ENCODE measurements around the gene YRDC.

YRDC gene

DNA sequence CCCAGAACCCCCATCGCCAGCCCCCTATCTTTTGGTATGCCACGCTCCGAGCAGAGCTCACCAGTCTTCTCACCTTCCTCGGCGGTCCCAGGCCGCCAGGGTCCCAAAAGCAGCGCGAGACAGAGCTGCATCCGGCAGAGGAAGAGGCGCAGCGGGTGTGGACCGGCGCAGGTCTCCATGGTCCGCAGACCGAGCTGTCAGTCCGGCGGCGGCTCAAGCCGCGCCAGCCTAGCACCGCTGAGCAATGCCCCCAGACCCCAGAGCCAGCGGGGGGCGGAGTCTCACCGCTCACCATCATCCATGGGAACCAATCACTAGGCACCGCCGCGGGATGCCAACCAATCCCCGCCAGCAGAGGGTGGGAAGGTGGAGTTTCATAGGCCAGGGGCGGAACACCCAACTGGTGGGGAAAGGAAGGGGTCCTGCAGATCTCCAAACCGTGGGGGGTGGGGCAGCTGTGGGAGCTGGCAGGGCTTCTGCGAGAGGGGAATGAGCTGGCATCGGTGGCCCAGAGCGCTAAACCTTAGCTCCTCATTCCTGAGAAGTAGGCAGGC is 43.0 kb downstream of the YRDC start, which contains the start of gene EPHA10:
TSS of gene EPHA10 (minus strand) at position 233 of the 554 bp plus-strand sequence. CDS start at position 179, 54 bp downstream.
- DNase-seq = no peak

DNA sequence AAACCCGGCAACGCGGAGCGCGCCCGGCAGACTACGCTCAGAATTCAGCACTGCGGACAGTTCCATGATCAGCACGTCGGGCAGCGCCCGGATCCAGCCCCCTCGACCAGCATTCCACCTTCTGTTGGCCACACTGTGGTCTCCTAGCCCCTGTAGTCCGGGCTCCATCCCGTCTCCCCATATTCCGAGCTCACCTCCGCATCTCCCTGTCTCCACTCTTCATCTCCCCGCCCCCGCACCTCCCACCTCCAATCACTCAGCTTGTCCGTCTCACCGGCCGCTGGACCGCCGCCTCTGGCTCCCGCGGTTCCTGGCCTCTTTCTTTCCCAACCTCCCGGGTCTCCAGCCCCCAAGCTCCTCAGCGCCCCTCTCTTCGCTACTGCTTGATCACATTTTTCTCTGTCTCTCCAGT is 43.6 kb downstream of the YRDC start:
- DNase-seq = peak; percentile 69

DNA sequence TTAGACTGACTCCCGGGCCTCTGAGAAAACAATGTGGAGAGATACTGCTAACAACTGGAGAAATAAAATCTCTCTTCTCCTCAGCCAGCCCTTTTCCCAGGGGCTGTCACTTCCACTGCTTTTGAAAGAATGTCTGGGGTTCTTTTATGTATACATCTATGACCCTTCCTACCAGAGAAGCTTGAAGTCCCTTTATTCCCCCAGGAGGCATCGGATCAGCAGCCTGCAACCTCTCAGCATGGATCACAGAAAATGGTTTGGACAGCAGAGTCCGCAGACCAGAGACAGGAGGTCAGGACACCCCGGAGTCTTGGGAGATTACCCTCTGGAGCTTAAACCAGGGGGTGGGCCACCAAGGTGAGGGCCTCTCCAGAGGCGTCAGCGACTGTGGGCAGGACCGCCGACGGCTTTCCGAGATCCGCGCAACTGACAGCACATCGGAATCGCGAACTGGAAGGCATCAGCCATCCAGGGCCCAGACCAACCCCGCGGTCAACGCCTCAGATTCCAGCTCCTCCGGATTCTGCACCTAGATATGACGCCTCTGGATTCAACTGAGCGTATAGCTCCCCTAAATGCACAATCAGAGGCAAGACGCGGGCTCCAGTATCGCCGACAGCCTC is 44.1 kb downstream of the YRDC start:
- no peak for DNase-seq

DNA sequence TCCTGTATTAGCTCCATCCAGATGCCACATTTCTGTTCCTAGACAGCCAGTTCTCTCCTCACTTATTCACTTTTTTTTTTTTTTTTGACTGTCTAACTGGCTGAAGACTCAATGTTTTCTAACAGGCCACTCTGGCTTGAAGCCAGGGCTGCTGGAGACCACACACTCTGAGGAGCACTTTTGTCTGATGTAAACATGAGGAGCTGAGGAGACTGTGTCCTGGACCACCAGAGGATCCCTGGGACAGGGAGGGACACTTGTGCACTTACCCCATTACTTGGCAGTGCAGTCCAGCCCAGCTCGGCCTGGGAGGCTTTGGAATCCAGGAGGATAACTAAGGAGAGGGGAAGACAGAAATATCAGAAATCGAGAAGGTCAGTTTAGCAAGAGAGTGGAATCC is 45.5 kb downstream of the YRDC start:
- no peak for DNase-seq

DNA sequence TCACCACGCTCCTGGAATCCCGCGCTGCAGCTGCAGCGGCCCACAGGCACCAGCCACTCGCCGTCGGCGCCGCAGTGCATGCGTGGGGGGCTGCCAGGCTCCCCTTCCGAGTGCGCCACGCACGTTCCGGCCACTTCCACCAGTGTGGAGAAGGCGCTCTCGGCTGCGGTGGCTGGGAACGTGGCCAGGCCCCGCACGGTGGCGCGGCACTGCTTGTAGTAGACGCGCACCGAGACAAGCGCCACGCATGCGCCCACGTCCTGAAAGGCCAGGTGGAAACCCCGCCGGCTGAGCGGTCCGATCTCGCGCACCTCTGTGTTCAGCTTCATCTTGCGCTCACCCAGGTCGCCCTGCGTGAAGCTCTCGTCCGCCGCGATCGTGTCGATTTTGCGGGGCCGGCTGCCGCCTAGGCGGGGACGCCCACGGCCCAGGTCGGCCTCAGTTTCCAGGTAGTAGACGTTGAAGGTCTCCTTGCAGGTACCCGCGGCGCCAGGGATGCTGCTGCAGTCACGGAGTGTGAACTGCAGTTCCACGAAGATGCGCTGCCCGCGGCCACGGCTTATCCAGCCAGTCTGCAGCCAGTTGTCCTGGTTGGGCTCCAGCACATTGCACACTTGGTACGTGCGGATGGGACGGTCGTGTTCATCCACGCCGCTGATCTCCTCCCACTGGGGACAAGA is 46.5 kb downstream of the YRDC start:
- DNase-seq = no peak

DNA sequence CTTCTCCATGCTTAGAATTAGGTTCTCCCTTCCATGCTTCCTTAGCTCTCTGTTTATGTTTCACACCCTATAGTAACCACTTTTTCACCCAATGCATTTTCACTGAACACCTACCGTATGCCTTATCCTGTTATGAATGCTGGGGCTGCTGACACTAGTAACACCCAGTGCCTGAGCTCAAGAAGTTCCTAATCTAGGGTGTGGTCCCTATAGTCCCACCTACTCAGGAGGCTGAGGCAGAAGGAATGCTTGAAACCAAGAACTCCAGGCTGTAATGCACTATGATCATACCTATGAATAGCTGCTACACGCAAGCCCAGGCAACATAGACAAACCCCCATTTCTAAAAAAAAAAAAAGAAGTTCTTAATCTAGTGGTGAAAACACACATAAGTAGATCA is 48.6 kb downstream of the YRDC start:
- no peak for DNase-seq

DNA sequence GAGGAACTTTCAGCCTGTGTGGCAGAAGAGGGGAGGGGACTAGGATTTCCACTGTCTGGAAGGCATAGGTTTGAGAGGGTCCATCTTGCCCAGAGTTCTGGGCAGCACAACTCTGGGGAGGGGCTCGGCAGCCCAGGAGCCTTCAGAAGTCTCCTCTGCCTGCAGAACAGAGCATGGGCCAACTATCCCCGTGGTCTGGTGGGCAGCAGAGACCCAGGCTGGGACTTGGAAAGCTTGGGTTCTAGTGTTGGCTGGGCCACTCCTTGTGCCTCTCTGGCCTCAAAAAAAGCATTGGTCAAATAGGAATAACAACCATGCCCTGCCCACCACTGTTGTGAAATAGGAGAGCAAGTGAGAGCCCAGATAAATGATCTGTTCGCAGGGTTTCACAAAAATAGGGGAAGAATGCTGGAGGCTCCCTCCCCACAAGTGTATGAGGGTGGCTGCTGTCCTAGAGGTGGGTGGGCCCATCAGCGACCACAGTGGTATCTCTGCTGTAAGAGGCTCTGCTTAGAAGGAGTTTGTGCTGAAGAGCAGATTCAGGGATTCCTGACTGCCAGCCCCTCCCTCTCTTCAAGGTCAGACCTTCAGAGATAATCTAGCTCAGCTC is 52.0 kb downstream of the YRDC start:
- no peak for DNase-seq

DNA sequence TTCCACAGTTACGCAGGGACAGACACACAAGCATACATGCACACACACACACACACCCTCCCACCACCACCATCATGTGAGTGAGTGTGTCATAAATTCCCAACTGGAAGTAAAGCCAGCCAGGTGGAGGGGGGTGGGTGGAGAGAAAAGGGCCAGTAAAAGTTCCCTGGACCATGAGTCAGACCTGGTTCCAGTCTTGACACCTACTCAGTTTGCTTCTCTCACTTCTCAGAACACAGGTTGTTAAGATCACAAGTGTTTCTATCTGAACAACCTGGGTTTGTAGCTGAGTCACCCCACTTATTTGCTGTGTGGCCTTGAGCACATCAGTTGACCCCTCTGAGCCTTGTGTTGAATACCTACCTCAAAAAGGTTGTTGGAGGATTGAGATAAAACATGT is 52.7 kb downstream of the YRDC start:
- peak; percentile 65 for DNase-seq

DNA sequence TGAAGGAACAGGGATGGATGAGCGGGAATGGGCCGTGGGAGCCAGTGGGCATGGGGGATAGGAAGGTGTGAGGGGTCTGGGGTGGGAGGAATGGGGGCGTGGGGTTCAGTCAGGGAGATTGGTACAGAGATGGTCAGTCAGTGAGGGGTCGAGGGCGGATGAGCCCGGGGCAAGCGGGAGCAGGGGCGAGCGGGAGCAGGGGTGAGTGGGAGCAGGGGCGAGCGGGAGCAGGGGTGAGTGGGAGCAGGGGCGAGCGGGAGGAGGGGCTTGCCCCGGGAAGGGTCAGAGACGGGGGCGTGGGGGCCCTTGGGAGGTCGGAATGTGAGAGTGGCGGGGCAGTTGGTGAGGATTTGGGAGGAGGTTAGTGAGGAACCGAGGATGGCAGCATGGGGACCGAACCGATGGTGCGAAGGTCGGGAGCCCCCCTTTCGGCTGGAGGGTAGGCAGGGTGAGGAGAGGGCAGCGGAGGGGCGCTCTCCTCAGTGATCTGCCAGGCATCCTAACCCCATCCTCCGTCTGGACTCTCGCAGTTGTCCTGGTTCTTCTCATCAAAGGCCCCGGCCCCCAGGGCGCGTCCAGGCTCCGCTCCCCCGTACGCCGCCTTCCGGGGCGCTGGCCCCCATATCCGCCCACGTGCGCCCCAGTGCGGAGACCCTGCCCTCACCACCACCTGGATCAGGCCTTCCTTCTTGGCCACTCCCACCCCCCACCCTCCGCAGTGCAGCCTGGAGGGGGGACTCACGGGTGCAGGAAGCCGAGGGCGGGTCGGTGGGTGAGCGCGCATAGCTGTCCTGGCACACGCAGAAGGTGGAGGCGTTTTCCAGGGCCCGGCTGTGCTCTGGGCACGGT is 54.3 kb downstream of the YRDC start:
- DNase-seq = peak; percentile 14
